Iris pigment epithelial cell (primary cell): ENCODE data around the gene TCN2.
"Not testable (repeated sequence)": the region's sequence is repeated elsewhere in the genome, so short reads cannot be mapped to it uniquely, and the experiment has no call there.

Experiments
- DNase-seq: peaks from one replicate; pipeline ENCODE4 v3.0.0-alpha.2; 2011; ENCODE audit warnings: low read depth

The TCN2 gene

DNA sequence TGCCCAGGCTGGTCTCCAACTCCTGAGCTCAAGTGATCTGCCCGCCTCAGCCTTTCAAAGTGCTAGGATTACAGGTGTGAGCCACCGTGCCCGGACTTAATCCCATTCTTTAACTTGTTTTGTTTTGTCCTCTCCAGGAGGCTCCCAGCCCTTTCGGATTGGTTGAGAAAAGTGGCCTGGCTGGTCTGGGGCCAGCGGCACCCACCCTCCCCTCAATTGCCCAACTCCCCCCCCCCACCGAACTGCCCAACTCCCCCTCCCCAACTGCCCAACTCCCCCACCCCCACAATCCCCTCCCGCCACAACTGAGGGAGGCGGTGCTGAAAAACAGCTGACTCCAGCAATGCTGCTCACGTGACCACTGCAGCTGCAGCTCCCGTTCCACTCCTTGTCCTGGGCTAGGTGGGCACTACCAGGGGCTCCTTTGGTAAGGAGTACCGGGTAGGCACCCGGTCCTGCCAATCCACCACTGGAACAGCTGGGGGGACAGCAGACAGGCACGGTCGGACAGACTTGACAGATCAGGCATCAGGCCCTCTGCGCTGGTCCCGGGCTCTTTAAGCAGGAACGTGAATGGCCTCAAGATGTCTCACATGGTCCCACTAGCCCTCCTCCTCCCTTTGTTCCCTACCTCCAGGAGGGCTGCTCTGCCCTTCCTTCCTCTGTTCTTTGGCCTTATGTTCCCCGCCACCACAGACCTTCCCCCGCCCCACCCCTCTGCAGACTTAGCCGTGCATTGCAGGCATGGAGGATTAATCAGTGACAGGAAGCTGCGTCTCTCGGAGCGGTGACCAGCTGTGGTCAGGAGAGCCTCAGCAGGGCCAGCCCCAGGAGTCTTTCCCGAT is at the start of gene TCN2:
Gene TCN2, plus strand, starts transcription at position 720 of the 845 bp plus-strand sequence. CDS start 158 bp downstream, outside the sequence.
- peak; percentile 71 for DNase-seq

- DNase-seq = no peak
Observed at GRCh38 chr22:30557243-30557642, 49.7 kb upstream of the TCN2 start.

GRCh38 chr22:30559889-30560288 is 47.1 kb upstream of the TCN2 start:
- DNase-seq = no peak

DNA sequence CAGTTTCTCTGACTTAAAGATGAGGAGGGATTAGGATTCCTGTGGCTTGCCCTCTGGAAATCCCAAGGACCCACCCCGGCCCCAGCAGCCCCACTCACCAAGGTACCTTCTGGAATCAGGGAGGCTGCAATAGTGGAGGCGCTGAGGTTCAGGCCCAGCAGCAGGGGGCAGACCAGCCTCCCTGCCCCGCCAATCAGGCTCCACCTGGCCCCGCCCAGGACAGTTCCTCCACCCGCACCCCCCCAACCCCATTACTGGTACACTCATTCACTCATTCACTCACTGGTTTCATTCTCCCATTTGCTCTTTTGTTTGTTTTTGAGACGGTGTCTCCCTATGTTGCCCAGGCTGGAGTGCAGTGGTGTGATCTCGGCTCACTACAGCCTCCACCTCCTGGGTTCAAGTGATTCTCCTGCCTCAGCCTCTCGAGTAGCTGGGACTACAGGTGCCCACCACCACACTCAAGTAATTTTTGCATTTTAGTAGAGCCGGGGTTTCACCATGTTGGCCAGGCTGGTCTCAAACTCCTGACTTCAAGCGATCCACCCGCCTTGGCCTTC is 46.3 kb upstream of the TCN2 start:
- DNase-seq = not testable (repeated sequence)

DNA sequence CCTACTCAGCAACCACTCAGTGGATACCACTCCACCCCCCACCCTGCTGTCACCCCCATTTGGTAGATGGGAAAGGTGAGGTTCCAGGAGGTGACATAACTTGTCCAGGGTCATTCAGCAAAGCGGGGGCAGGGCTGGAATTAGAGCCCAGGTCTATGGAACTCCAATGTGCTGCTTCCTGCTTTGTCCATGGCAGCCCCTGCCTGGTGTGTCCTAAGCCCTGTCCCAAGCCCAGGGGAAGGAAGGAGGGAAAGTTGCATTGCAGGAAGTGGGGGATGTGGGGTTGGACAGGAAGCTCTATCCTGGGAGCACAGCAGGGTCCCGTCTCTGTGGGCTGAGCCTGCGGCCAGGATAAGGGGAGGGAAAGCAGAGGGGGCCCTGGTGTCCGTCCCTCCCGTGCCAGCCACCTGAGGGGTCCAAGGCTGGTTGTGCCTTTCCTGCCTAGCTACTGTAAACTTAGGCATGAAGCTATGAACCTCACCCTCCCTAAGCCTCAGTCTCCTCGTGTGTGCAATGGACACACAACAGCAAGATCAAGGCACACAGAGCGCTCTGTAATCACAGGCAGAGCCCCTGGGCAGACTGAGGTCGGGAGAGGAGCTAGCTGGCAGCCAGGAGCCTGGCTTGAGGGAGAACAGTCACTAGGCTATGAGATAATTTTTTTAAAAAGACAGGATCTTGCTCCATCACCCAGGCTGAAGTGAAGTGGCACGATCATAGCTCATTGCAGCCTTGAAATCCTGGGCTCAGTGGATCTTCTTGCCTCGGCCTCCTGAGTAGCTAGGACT is 45.4 kb upstream of the TCN2 start:
- no peak for DNase-seq

DNA sequence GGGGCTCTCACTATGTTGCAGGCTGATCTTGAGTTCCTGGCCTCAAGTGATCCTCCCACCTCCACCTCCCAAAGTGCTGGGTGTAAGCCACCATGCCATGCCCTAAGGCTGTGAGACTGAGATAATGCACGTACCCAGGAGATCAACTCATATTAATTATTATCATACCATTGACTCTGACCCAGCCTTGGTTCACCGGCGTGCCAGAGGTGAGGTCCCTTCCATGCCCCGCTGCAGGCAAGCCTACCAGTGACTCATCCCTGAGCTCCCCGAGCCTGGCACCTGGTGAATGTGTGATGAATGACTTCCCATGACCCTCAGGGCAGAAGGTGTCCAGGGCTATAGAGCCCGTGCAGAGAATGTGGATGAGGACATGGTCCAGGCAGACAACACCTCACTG is 44.6 kb upstream of the TCN2 start:
- DNase-seq = no peak

GRCh38 chr22:30564045-30564760 is 42.8 kb upstream of the TCN2 start:
- no peak for DNase-seq

GRCh38 chr22:30564761-30565119 is 42.2 kb upstream of the TCN2 start:
- DNase-seq = no peak

- DNase-seq = peak; percentile 24
Observed at GRCh38 chr22:30565341-30565740, 41.6 kb upstream of the TCN2 start.

DNA sequence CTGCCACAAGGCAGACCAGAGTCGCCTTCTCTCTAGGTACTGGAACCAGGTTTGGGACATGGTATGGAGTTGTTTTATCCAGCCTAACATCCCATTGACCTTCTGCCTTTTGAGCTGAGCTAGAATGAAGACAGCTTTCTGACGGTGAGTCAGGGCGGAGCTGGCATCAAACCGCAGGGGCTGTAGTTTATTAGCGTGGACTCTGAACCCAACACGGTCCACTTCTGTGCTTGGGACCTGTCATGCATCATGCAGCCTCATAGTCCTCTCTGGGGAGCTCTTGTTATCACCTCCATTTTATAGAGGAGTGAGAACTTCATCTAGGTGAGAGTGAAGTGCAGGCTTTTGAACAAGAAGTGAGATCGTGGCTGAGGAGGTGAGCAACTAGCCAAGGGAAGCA is 40.8 kb upstream of the TCN2 start:
- no peak for DNase-seq

DNA sequence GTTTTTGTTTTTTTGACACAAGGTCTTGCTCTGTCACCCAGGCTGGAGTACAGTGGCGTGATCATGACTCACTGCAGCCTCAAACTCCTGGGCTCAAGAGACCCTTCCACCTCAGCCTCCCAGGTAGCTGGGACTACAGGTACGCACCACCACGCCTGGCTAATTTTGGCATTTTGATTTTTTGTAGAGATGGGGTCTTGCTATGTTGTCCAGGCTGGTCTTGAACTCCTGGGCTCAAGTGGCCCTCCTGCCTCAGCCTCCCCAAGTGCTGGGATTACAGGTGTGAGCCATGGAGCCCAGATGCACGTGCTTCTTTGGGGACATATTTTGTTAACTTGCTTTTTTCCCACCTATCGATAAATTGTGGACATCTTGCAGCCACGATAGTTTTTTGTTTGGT is 39.7 kb upstream of the TCN2 start:
- DNase-seq = not testable (repeated sequence)

GRCh38 chr22:30568137-30568805 is 38.7 kb upstream of the TCN2 start:
- DNase-seq = no peak

- no peak for DNase-seq
Observed at GRCh38 chr22:30569674-30570202, 37.2 kb upstream of the TCN2 start.

DNA sequence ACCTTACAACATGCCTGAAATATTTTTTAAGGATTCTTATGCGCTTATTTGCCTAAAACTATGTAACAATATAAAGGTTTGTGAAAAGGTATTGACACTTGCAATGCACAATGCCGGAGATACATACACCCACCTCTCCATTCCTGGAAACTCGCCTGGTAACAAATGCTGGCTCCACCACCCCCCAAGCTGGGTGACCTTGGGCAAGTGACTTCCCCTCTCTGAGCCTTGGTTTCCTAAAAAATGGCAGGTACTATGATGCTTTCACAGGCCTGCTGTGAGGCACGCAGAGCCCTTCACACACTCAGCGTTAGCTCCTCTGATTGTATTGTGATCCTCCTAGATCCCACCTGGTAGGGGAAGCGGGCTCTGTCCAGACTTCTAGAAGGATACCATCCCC is 34.8 kb upstream of the TCN2 start:
- no peak for DNase-seq

DNA sequence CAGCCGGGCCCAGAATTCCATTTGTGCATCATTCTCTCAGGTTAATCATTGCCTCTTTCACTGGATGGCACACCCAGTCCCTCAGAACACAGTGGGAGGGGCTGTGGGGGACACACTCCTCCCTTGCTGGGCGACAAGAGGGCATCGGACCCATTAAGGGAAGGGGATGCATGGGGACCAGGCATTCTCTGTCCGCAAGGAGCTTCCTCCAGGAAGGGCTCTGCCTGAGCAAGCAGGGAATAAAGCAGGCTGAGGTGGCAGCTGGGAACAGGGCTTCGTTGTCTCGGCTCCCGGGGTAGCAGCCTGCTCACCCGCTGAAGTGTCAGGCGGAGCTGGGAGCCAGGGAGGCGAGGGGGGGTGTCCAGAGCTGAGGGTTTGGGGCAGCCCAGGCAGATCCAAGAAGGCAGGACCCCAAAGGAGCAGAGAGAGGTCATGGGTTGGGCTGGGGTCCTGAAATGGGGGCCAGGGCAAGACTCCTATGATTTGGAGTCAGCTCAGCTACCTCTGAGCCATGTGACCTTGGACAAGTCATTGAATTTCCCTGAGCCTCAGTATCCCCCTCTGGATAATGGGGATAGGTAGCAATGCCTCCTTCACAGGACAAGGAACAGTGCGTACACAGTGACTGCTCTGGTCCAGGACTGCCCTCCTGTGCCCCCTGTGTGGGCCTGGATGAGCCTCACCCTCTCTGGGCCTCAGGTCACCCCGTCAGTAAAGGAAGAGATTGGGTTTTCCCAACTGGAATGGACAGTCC is 34.0 kb upstream of the TCN2 start:
- no peak for DNase-seq

DNA sequence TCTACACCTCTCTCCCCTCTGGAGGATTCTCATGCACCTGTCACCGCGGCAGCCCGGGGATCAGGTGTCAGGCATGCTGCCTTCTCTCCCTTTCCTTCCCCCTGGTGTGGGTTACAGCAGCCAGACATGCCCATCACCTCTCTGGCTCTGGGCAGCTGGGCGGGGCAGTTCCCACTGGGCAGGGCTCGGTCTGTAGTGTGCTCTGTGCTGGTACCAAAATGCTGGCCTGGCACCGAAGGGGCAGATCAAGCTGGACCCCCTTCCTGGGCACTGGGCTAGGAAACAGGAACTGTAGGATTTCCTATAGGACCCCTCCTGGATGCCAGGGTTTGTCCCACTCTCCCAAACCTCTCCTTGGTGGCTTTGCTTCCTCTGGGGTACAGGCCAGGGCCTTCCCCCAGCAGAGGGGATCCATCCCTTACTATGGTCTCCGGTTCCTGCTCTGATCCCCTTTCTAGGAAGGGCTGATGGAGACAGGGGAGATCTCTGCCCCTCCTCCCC is 33.3 kb upstream of the TCN2 start:
- no peak for DNase-seq

DNA sequence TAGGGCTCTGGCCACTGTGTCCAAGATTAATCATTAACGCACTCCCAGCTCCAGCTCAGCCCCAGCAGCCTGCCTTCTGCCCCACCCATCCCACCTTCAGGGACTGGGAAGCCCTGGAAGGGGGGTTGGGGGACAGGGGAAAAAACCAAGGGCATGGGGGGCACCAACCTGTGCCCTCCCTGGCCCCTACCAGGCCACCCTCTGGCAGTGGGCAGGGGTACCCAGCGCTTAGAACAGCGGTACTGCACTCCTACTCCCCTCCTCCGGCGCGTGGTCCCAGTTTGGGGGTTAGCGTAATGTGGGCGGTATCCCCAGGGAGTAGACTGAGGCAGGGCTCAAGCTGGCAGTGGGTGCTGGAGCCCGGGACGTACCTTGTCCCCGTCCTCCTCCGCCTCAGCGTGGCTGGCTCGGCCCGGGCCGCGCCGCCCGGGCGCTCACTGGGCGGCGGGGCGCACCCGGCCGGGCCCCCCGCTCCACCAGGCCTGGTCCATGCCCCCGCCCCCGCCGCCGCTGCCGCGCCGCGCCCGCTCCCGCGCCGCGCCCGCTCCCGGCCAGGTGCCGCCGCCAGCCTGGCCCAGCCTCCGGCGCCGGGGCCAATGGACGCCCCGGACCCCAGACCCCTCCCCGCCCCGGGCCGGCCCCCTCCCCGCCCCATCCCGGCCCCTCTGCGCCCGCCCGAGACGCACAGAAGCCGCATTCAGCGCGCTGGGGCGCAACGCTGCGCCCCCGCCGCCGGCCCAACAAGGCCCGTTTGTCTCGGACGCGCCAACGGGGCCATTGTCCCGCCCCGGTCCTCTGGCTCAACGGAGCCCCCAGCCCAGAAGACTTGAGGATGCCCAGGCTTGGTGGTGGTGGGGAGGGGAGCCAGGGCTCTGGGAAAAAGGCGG is 32.6 kb upstream of the TCN2 start, which contains the start of gene GAL3ST1:
Gene GAL3ST1, minus strand, starts transcription at position 571 of the 887 bp plus-strand sequence. CDS start 17,273 bp downstream, outside the sequence.
- DNase-seq = no peak

- no peak for DNase-seq
Observed at GRCh38 chr22:30574997-30575671, 31.8 kb upstream of the TCN2 start.

DNA sequence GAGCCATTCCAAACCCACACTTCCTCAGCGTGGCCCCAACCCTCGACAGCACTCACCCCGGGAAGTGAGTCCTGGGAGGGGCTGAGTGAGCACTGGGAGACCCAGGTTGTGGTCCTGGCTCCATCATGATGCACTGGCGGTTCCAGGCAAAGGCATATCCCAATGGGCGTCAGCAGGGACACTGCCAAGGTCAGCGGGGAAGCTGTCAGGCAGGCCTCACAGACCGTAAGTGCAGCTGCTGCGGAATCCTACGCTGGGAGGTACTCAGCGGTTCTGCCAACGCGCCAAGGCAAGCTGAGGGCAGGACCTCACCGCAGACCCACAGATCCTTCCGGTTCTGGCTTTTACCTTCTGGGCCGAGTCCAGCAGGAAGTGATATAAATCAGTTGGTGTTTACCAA is 31.1 kb upstream of the TCN2 start:
- no peak for DNase-seq
